Chondrocyte (in vitro differentiated cells): ENCODE data around the gene RIMBP2. TPM values are rescaled to one million over a fixed set of nuclear protein-coding genes. Genes with fewer than 3 reads are reported as not detected.

Source experiments
- DNase-seq: peaks from one replicate; pipeline ENCODE4 v3.0.0; 2021; ENCODE audit warnings: mixed read lengths, low spot score
- H3K27ac Mint-ChIP-seq: one replicate; pipeline ENCODE4 v1.8.0; 2021; ENCODE audit warnings: mild to moderate bottlenecking, moderate library complexity, mixed read lengths; ENCODE audit not compliant: unreplicated experiment
- H3K27me3 Mint-ChIP-seq: 2 replicates; pipeline ENCODE4 v1.8.0; 2021; ENCODE audit warnings: low read depth, mixed read lengths
- H3K36me3 Mint-ChIP-seq: 2 replicates; pipeline ENCODE4 v1.8.0; 2021; ENCODE audit warnings: low read depth, mixed read lengths
- H3K4me1 Mint-ChIP-seq: 2 replicates; pipeline ENCODE4 v1.8.0; 2021; ENCODE audit warnings: low read depth, mild to moderate bottlenecking, mixed read lengths
- H3K4me3 Mint-ChIP-seq: one replicate; pipeline ENCODE4 v1.8.0; 2021; ENCODE audit warnings: mild to moderate bottlenecking, moderate library complexity, mixed read lengths; ENCODE audit not compliant: unreplicated experiment
- H3K9me3 Mint-ChIP-seq: 2 replicates; pipeline ENCODE4 v1.8.0; 2021; ENCODE audit warnings: low read depth, mixed read lengths
- total RNA-seq: library from RNA; stranded (reverse); gene quantifications from 3 replicates; pipeline ENCODE4 v1.2.1, GENCODE V29; 2021
- TF ChIP-seq, protein P1 (sequence below): fragments of 200-600 bp; sonication (generic); IDR thresholded peaks from 2 replicates; pipeline ENCODE4 v1.5.0; 2021; ENCODE audit warnings: antibody characterized with exemption, mild to moderate bottlenecking, moderate library complexity

The RIMBP2 gene
- total RNA-seq, 1 donor from 2014 or later, result 0.30 TPM

DNA sequence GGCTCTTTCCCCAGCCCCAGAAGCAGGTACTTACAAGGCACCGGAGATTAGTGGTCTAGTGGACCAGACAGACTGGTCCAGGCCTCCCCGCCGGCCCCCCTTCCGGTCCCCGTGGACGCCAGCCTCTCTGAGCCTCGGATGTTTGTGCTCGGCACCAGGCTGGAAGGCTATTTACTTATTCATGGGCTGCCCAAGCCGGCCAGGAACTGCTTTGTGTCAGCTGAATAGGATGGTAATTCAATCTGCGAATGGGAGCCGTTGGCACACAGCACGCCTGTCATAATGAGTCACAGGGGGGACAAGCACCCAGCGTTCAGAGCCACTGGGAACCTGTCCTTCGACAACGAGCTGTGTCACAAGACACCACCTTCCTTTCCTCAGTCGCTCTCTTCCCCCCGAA, 82.3 kb downstream of the RIMBP2 start:
- TF ChIP-seq, protein P1, sequence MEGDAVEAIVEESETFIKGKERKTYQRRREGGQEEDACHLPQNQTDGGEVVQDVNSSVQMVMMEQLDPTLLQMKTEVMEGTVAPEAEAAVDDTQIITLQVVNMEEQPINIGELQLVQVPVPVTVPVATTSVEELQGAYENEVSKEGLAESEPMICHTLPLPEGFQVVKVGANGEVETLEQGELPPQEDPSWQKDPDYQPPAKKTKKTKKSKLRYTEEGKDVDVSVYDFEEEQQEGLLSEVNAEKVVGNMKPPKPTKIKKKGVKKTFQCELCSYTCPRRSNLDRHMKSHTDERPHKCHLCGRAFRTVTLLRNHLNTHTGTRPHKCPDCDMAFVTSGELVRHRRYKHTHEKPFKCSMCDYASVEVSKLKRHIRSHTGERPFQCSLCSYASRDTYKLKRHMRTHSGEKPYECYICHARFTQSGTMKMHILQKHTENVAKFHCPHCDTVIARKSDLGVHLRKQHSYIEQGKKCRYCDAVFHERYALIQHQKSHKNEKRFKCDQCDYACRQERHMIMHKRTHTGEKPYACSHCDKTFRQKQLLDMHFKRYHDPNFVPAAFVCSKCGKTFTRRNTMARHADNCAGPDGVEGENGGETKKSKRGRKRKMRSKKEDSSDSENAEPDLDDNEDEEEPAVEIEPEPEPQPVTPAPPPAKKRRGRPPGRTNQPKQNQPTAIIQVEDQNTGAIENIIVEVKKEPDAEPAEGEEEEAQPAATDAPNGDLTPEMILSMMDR, result no peak
- Mint-ChIP-seq H3K9me3 (peaks cover 5% of the 10 kb centered on the region), H3K4me1 (no peaks in the 10 kb centered on the region), H3K36me3 (no peaks in the 10 kb centered on the region), H3K4me3 (no peak overlapping the region), H3K27me3 (peaks cover 15% of the 10 kb centered on the region), H3K27ac (no peak overlapping the region)
- DNase-seq, result no peak

DNA sequence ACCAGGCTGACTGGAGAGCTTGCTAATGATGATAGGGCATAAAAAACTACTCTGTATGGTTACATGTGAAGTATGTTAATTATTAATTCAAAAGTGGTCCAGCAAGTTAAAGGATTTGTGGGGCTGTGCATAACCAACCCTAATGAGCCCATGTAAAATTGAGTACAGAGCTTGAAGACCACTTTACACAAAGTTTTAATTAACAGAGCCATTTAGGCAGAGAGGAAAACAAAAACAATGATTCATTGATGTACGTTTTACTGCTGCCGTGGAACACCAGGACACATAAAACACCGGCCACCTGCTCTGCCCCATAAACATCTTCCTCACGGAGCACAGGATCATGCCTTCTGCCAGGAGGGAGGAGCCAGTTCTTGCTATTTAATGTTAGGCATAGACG, 83.5 kb downstream of the RIMBP2 start:
- Mint-ChIP-seq H3K9me3 (peaks cover 5% of the 10 kb centered on the region), H3K4me3 (no peak overlapping the region), H3K27ac (no peak overlapping the region), H3K27me3 (peaks cover 15% of the 10 kb centered on the region), H3K36me3 (no peaks in the 10 kb centered on the region), H3K4me1 (no peaks in the 10 kb centered on the region)
- TF ChIP-seq, protein P1, result no peak
- DNase-seq, result no peak

DNA sequence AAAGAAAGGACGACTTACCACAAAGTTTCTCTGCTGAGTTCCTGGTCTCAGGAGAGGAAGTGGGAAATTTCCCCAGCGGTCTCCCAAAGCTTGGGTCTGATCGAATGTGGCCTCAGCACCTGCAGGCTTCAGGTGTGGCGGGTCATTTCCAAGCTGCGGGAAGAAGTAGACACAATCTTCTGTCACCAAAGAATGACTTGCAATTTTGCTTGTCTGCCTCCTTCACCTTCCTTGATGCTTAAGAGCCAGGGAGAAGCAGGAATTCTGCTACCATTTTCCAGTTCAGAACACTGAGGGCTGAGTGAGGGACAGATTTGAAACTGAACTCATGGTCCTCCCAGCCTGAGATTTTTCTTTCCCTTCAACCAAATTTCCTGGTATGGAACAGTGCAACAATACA, 87.8 kb downstream of the RIMBP2 start:
- no peak overlapping the region for H3K4me3 Mint-ChIP-seq
- no peaks in the 10 kb centered on the region for H3K4me1 Mint-ChIP-seq
- DNase-seq, result no peak
- TF ChIP-seq, protein P1, result no peak
- H3K9me3 Mint-ChIP-seq, result peaks cover 12% of the 10 kb centered on the region
- H3K27me3 Mint-ChIP-seq, result peaks cover 4% of the 10 kb centered on the region
- no peaks in the 10 kb centered on the region for H3K36me3 Mint-ChIP-seq
- no peak overlapping the region for H3K27ac Mint-ChIP-seq

DNA sequence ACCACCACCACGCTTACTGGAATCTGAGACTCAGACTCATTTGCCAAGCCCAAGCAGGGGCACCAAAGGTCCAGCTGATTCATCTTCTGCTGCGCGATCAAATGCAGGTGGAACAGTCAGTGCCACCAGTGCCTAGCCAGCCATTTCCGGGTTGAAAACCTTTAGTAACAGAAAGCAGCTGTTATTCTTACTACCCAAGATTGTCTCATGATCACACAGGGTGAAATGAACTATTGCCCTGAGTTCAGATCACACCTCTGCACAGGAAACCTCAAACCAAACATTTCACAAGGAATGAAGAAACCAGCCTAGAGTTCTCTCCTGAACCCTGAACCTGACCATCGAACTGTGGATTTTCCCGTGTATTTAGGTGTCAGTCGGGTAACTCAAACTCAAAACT, 88.9 kb downstream of the RIMBP2 start:
- DNase-seq, result no peak
- peaks cover 16% of the 10 kb centered on the region for H3K9me3 Mint-ChIP-seq
- H3K27me3 Mint-ChIP-seq, result peaks cover 3% of the 10 kb centered on the region
- H3K27ac Mint-ChIP-seq, result no peak overlapping the region
- TF ChIP-seq, protein P1, result no peak
- no peak overlapping the region for H3K4me3 Mint-ChIP-seq
- no peaks in the 10 kb centered on the region for H3K36me3 Mint-ChIP-seq
- H3K4me1 Mint-ChIP-seq, result no peaks in the 10 kb centered on the region

DNA sequence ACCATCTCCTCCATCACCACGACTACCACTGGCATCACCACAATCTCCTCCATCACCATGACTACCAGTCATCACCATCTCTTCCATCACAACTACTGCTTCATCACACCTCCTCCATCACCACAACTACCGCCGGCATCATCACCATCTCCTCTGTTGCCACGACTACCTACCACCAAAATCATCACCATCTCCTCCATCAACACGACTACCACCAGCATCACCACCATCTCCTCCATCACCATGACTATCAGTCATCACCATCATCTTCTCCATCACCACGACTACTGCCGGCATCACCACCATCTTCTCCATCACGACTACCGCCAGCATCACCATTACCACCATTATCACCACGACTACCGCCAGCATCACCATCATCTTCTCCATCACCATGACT, 89.5 kb downstream of the RIMBP2 start:
- DNase-seq, result no peak
- H3K9me3 Mint-ChIP-seq, result peaks cover 21% of the 10 kb centered on the region
- no peaks in the 10 kb centered on the region for H3K4me1 Mint-ChIP-seq
- H3K36me3 Mint-ChIP-seq, result no peaks in the 10 kb centered on the region
- no peak overlapping the region for H3K27ac Mint-ChIP-seq
- H3K27me3 Mint-ChIP-seq, result peaks cover 3% of the 10 kb centered on the region
- H3K4me3 Mint-ChIP-seq, result no peak overlapping the region
- TF ChIP-seq, protein P1, result no peak
